Right lobe of liver (tissue), 6 donors: ENCODE data around the gene SEPTIN2. TPM values are rescaled to one million over a fixed set of nuclear protein-coding genes. Genes with fewer than 3 reads are reported as not detected.

Experiments
- ATAC-seq, 4 donors: fragments of 200-7000 bp; cut with Tn5 transposase; one replicate each; pipeline ENCODE4 v1.9.1; 2020; ENCODE audit warnings: mild to moderate bottlenecking in 4 of 4, moderate library complexity in 4 of 4
- DNase-seq, 3 donors: peaks; one replicate each; pipeline ENCODE4 v3.0.0-alpha.2; 2020
- H3K27ac ChIP-seq, 3 donors: fragments of 200-600 bp; one replicate each; pipeline ENCODE4 v1.8.0; 2022
- H3K27me3 ChIP-seq, 2 donors: fragments of 200-600 bp; one replicate each; pipeline ENCODE4 v1.8.0; 2022
- H3K36me3 ChIP-seq, 4 donors: fragments of 200-600 bp; sonication (generic) in 1 of 4; one replicate each; pipeline versions ENCODE4 v1.5.1 to v1.8.0; 2017 to 2022; ENCODE audit warnings: control low read depth in 1 of 4
- H3K4me1 ChIP-seq, 4 donors: fragments of 200-600 bp; sonication (generic) in 1 of 4; one replicate each; pipeline versions ENCODE4 v1.5.1 to v1.8.0; 2017 to 2022; ENCODE audit warnings: control low read depth in 1 of 4
- H3K4me3 ChIP-seq, 3 donors: fragments of 200-600 bp; one replicate each; pipeline ENCODE4 v1.8.0; 2022
- H3K9me3 ChIP-seq, 4 donors: fragments of 200-600 bp; sonication (generic) in 1 of 4; one replicate each; pipeline versions ENCODE4 v1.5.1 to v1.8.0; 2017 to 2022; ENCODE audit warnings: control low read depth in 1 of 4
- POLR2A ChIP-seq: fragments of 450-650 bp; IDR thresholded peaks from one replicate; pipeline ENCODE4 v1.6.1; 2017; ENCODE audit warnings: antibody characterized with exemption, mild to moderate bottlenecking
- WGBS: methylation state at CpG from one replicate; pipeline ENCODE4 v1.1.6; 2018; ENCODE audit warnings: low coverage, low lambda C conversion rate; ENCODE audit not compliant: insufficient coverage; ENCODE audit errors: missing lambda C conversion rate; 5-methylcytosine and 5-hydroxymethylcytosine counted together
- intact Hi-C, 2 donors: fragments of 100-400 bp; cut with DNase I; formaldehyde crosslinking; loops; one replicate each; pipeline versions ENCODE4 v1.11.2 to v1.14.1; 2022
- long read RNA-seq: library from polyadenylated mRNA; unstranded; transcript quantifications from one replicate; pipeline ENCODE4 v2.0.0, GENCODE V29; 2019
- total RNA-seq, 6 experiments: library from RNA; depleted of rRNA in 2 of 6; stranded (reverse); fragments of >200 nt in 2 of 6; fragmentation: NEBNext Ultra II Directional in 3 of 6; extraction: Animal tissue kit (Norgen Biotek cat#: 25700) in 3 of 6; gene quantifications; one replicate each; pipeline versions ENCODE4 v1.1.0 to v1.2.4, GENCODE V29; 2016 to 2023
- TF ChIP-seq, protein P1 (sequence below), 4 donors: fragments of 200-600 bp in 3 of 4; fragments of 450-650 bp in 1 of 4; IDR thresholded peaks; one replicate each; pipeline versions ENCODE4 v1.5.1 to v1.8.0; 2016 to 2022; ENCODE audit warnings: antibody characterized with exemption in 4 of 4, mild to moderate bottlenecking in 2 of 4
- donor health status: DM: no; HTN: yes; CAD: no.
- donor health status: DM: no; HTN: no; CAD: no.
- donor health status: DM: no; HTN: no; CAD: no.
- donor health status: DM: no; HTN: yes; CAD: no.
- donor health status: DM: no; HTN: yes; CAD: no.

The SEPTIN2 gene
- total RNA-seq, result 10 to 100 TPM; 66.6 to 97.9 (median 86.2) TPM
- long read RNA-seq, transcript SEPT2-203 (13 exons, 3,315 nt), result major isoform, 12 of 13 reads
- long read RNA-seq, partial matches to known transcripts, result 0 of 13 reads
- long read RNA-seq, other reads (novel, unspliced or antisense), result 1 of 13 reads

- peaks cover 0 to 69% (median 21%) of the 10 kb centered on the region in 4 donors for H3K4me1 ChIP-seq
- peak; percentile 34 to 47 (median 42) for ATAC-seq
- 0% methylated on average over 5 of the region's 75 CpGs for WGBS
These were observed at the start of gene SEPTIN2 for GRCh38 chr2:241315879-241316631. Gene SEPTIN2, plus strand, starts transcription at chr2:241315925. Its CDS starts 8,308 bp downstream, at chr2:241324233.

DNA sequence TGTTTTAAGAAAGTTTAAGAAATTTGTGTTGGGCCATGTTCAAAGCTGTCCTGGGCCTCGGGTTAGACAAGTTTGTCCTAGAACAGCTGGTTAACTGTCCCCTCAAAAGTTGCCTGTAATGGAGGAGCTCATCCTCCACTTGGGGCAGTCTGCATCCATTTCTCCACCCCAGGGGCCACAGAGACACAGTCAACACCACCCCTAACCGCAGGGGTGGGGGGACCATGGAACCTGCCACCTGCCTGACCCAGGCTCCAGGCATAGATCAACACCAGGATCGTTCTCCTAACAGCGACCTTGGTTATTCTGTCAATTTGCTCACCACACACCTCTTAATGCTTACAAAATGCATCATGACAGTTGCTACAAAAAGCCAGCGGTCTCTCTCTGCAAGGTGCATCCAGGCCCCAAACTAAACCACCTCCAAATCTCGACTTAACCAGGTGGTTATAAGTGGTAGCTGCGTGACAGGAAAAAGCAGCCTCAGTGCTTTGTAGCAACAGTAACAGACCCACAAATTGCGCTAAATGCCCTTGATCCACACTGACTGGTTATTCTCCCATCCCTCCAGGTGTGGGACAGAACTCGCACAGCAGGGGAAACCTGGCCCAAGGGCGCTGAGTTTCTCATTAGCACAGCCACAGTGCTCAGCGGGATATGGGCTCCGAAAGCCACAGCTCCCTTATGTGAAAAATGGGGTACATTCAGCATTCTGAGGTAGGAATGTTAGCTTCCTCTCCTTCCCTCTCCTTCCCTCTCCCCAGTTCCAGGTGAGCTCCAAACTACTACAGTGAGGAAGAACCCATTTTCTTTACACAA, 48.3 kb upstream of the SEPTIN2 start:
- no peak for DNase-seq
- no peak for ATAC-seq
- peaks cover 0 to 35% (median 15%) of the 10 kb centered on the region in 4 donors for H3K4me1 ChIP-seq
- no peak for TF ChIP-seq POLR2A
- TF ChIP-seq, protein P1, sequence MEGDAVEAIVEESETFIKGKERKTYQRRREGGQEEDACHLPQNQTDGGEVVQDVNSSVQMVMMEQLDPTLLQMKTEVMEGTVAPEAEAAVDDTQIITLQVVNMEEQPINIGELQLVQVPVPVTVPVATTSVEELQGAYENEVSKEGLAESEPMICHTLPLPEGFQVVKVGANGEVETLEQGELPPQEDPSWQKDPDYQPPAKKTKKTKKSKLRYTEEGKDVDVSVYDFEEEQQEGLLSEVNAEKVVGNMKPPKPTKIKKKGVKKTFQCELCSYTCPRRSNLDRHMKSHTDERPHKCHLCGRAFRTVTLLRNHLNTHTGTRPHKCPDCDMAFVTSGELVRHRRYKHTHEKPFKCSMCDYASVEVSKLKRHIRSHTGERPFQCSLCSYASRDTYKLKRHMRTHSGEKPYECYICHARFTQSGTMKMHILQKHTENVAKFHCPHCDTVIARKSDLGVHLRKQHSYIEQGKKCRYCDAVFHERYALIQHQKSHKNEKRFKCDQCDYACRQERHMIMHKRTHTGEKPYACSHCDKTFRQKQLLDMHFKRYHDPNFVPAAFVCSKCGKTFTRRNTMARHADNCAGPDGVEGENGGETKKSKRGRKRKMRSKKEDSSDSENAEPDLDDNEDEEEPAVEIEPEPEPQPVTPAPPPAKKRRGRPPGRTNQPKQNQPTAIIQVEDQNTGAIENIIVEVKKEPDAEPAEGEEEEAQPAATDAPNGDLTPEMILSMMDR (IDR thresholded peaks at IDR 0.05), result no peak
- H3K4me3 ChIP-seq, result no peak overlapping the region
- 69% methylated on average over 6 of the region's 12 CpGs for WGBS
- peaks cover 0 to 65% (median 39%) of the 10 kb centered on the region in 4 donors for H3K36me3 ChIP-seq
- no peaks in the 10 kb centered on the region for H3K27me3 ChIP-seq
- H3K9me3 ChIP-seq, result no peaks in the 10 kb centered on the region
- intact Hi-C loops, result no loop called here
- no peak overlapping the region for H3K27ac ChIP-seq

More at GRCh38 chr2:241315879-241316631, at the start of gene SEPTIN2:
- Histone ChIP-seq H3K36me3 (no peaks in the 10 kb centered on the region), H3K4me3 (peak within 1 kb of the TSS; percentile 85 to 96 (median 90)), H3K9me3 (no peaks in the 10 kb centered on the region), H3K27me3 (no peaks in the 10 kb centered on the region), H3K27ac (peak within 1 kb of the TSS; percentile 97 to 99 (median 98))
- intact Hi-C loops, result no loop called here
- TF ChIP-seq POLR2A, result peak; percentile 64
- TF ChIP-seq, protein P1 (IDR thresholded peaks at IDR 0.05), result no peak
- DNase-seq, result peak in 2 of 3 donors; percentile 83 to 87

DNA sequence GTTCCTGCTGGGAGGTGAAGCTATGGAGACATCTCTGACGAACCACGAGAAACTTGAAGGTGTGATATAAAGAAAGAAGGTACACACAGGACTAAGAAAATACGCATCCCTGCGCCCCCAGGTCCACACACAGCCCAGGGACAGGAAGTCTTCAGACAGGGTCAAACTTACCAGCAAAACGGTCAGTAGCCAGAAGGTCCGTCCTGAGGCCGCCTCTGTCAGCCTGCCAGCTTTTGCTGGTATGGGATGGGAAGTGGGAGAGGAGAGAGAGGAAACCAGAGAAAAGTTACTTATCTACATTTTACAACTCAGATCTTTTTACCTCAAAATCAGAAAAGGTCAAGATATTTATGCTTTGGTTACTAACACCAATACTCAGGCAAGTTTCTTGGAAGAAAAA, 47.4 kb upstream of the SEPTIN2 start:
- Histone ChIP-seq H3K4me1 (peaks cover 0 to 38% (median 15%) of the 10 kb centered on the region in 4 donors), H3K36me3 (peaks cover 0 to 56% (median 32%) of the 10 kb centered on the region in 4 donors), H3K27me3 (no peaks in the 10 kb centered on the region), H3K4me3 (no peak overlapping the region), H3K9me3 (no peaks in the 10 kb centered on the region), H3K27ac (no peak overlapping the region)
- 64% methylated on average over 5 of the region's 7 CpGs for WGBS
- ATAC-seq (no peak), DNase-seq (no peak)
- intact Hi-C loops, result no loop called here
- no peak for TF ChIP-seq POLR2A
- TF ChIP-seq, protein P1 (IDR thresholded peaks at IDR 0.05), result no peak

DNA sequence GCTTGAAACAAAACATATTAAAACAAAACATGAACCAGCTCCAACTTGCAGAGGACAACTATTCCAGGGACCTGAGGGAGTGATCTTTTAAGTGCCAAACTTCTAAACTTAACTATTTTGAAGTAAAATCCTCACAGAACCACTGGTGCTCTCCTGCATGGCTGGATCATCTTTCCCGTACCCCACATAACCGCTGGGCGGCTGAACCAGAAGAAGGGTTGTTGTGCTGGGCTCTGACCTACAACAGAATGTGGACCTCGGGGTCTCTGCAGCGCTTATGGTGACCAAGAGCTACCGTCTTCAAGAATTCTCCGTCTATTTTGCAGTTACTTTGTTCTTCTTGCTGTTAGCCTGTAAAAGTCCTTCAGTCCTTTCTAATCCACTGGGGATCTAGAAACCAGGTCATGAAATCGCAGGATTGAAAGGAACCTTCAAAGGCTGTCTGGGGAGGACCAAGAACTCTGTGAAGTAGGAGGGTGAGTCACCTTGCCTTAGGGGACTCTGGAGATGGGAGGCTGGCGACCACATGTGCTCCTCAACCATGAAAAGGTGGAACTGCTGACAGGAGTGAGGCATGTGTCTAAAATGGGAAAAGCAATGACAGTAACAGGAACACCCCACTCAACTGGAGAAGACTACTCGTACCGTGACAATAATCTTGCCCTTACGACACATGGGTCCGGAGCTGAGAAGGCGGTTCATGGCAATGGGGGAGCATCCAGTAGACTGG, 46.8 kb upstream of the SEPTIN2 start:
- WGBS, result 97% methylated on average over 14 of the region's 14 CpGs
- Histone ChIP-seq H3K27me3 (no peaks in the 10 kb centered on the region), H3K27ac (no peak overlapping the region), H3K36me3 (peaks cover 0 to 51% (median 29%) of the 10 kb centered on the region in 4 donors), H3K9me3 (no peaks in the 10 kb centered on the region), H3K4me3 (no peak overlapping the region), H3K4me1 (peaks cover 0 to 44% (median 17%) of the 10 kb centered on the region in 4 donors)
- DNase-seq (no peak), ATAC-seq (no peak)
- intact Hi-C loops, result no loop called here
- TF ChIP-seq, protein P1 (IDR thresholded peaks at IDR 0.05), result no peak
- TF ChIP-seq POLR2A, result no peak
